Measurements from ENCODE around the gene MPHOSPH9.

DNA sequence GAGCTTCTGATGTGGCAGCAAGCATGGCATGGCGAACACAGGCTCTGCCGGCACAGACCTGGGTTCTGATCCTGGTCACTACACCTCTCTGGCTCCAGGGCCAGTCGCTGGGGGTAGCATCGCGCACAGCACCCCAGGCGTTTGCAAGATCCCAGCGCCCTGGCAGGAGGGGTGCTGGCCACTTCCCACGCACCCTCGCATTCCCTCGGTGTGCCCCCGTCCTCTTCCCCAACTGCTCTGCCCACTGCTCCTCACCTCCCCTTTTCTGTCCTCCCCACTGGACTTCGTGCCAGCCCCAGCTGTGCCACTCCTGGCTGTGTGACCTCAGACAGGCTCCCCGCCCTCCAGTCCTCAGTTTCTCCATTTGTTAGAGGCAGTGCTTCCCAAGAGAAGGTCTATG, 35.9 kb upstream of the MPHOSPH9 start:
- TF ChIP-seq, protein P1, sequence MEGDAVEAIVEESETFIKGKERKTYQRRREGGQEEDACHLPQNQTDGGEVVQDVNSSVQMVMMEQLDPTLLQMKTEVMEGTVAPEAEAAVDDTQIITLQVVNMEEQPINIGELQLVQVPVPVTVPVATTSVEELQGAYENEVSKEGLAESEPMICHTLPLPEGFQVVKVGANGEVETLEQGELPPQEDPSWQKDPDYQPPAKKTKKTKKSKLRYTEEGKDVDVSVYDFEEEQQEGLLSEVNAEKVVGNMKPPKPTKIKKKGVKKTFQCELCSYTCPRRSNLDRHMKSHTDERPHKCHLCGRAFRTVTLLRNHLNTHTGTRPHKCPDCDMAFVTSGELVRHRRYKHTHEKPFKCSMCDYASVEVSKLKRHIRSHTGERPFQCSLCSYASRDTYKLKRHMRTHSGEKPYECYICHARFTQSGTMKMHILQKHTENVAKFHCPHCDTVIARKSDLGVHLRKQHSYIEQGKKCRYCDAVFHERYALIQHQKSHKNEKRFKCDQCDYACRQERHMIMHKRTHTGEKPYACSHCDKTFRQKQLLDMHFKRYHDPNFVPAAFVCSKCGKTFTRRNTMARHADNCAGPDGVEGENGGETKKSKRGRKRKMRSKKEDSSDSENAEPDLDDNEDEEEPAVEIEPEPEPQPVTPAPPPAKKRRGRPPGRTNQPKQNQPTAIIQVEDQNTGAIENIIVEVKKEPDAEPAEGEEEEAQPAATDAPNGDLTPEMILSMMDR (IDR thresholded peaks at IDR 0.05), result no peak
- TF ChIP-seq POLR2A (IDR thresholded peaks at IDR 0.05), result no peak
